Vagina (tissue), 2 donors: ENCODE measurements around the gene KCTD6. TPM values are rescaled to one million over a fixed set of nuclear protein-coding genes. Genes with fewer than 3 reads are reported as not detected.

Experiments used
- DNase-seq, 2 donors: peaks; one replicate each; pipeline ENCODE4 v3.0.0-alpha.2; 2017; ENCODE audit errors: extremely low spot score in 2 of 2
- H3K27ac ChIP-seq: fragments of 200-600 bp; sonication (generic); one replicate; pipeline ENCODE4 v1.5.1; 2019
- H3K27me3 ChIP-seq: fragments of 200-600 bp; sonication (generic); one replicate; pipeline ENCODE4 v1.5.1; 2019
- H3K36me3 ChIP-seq, 2 donors: fragments of 200-600 bp; sonication (generic); one replicate each; pipeline ENCODE4 v1.5.1; 2017 to 2019
- H3K4me1 ChIP-seq: fragments of 200-600 bp; sonication (generic); one replicate; pipeline ENCODE4 v1.5.1; 2019
- H3K4me3 ChIP-seq, 2 donors: fragments of 200-600 bp; sonication (generic); 1 replicate in 1 of 2; 2 replicates in 1 of 2; pipeline ENCODE4 v1.5.1; 2016 to 2019
- H3K9me3 ChIP-seq: fragments of 200-600 bp; sonication (generic); one replicate; pipeline ENCODE4 v1.5.1; 2019
- CTCF ChIP-seq, 3 experiments: fragments of 450-650 bp in 2 of 3; fragments of 200-600 bp in 1 of 3; sonication (generic) in 1 of 3; IDR thresholded peaks; one replicate each; pipeline ENCODE4 v1.5.1; 2017 to 2019; ENCODE audit warnings: antibody characterized with exemption in 3 of 3, mild to moderate bottlenecking in 2 of 3, moderate library complexity in 2 of 3
- POLR2A ChIP-seq, 2 donors: fragments of 450-650 bp; IDR thresholded peaks; one replicate each; pipeline ENCODE4 v1.6.1; 2017; ENCODE audit warnings: antibody characterized with exemption in 2 of 2, mild to moderate bottlenecking in 2 of 2, moderate library complexity in 2 of 2
- POLR2AphosphoS5 ChIP-seq, 2 donors: sonication (generic); formaldehyde crosslinking; IDR thresholded peaks; one replicate each; pipeline ENCODE4 v1.9.0; 2017; ENCODE audit warnings: antibody characterized with exemption in 2 of 2, mild to moderate bottlenecking in 2 of 2, low read depth in 1 of 2; ENCODE audit not compliant: insufficient read depth in 1 of 2
- intact Hi-C: fragments of 100-400 bp; cut with DNase I; formaldehyde crosslinking; loops from one replicate; pipeline ENCODE4 v1.15.1; 2023
- total RNA-seq: library from RNA; depleted of rRNA; stranded (reverse); fragments of >200 nt; gene quantifications from one replicate; pipeline ENCODE4 v1.2.3, GENCODE V29; 2016

KCTD6 gene
- total RNA-seq, 1 donor from 2014 or later: 19.6 TPM

DNA sequence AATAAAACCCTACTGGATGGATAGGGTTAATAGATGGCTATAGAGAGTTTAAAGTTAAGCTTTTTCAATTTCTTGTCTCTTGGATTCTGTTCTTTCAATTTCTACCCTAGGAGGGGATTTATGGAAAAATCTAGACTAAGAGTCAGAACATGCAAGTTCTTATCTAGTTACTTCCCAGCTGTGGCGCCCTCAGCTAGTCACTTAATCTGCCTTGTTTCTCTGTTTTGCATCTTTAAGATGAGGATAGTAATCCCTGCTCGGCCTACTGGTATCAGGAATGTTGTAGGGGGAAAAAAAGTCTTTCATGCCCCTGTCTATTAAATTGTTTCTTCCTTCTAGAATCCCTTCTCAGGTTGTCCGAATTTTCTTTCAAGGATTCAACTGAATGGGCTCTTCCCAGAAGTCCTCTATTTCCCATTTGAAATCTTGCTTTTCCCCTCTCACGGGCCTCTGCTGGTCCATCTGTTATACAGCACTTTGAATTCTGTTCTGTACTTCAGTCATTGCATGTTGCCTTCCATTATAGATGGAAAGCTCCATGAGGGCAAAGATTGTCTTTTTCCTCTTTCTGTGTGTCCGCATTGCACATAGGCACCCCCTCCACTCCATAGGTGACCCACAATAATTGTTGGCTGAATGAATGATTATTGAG lies 4.4 kb downstream of the KCTD6 start:
- intact Hi-C loops: no loop called here
- Histone ChIP-seq H3K4me1 (peaks cover 63% of the 10 kb centered on the region), H3K27me3 (no peaks in the 10 kb centered on the region), H3K4me3 (no peak overlapping the region), H3K27ac (no peak overlapping the region), H3K36me3 (peaks cover 0 to 9% of the 10 kb centered on the region in 2 donors), H3K9me3 (no peaks in the 10 kb centered on the region)
- DNase-seq: no peak
- no peak for TF ChIP-seq CTCF (IDR thresholded peaks at IDR 0.05)
- TF ChIP-seq POLR2AphosphoS5 (IDR thresholded peaks at IDR 0.05; ENCODE audit: insufficient read depth in 1 of 2, low read depth in 1 of 2): no peak
- no peak for TF ChIP-seq POLR2A (IDR thresholded peaks at IDR 0.05)

DNA sequence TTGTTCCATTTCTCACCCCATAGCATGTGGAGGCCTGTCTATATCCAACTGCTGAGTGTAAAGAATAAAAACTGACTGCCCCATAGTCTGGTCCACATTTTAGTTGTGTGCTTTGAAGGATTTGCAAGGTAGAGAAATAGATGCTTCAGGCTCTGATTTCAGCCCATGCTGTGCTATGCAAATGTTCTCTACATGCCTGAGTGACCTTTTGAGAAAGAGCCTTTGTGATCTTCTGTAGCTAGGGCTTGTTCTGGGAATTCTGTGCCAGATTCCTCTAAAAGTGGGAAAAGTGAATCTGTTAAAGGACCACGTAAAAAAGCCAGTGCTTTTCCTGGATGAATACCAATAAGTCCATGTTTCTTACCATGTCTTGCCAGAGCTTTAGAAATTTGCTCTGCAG lies 5.2 kb downstream of the KCTD6 start:
- TF ChIP-seq POLR2AphosphoS5 (IDR thresholded peaks at IDR 0.05; ENCODE audit: insufficient read depth in 1 of 2, low read depth in 1 of 2) (no peak), CTCF (IDR thresholded peaks at IDR 0.05) (no peak), POLR2A (IDR thresholded peaks at IDR 0.05) (no peak)
- intact Hi-C loops: no loop called here
- H3K9me3 ChIP-seq: no peaks in the 10 kb centered on the region
- no peak overlapping the region for H3K4me3 ChIP-seq
- H3K4me1 ChIP-seq: peaks cover 67% of the 10 kb centered on the region
- no peaks in the 10 kb centered on the region for H3K27me3 ChIP-seq
- DNase-seq: no peak
- H3K27ac ChIP-seq: no peak overlapping the region
- peaks cover 0 to 16% of the 10 kb centered on the region in 2 donors for H3K36me3 ChIP-seq

DNA sequence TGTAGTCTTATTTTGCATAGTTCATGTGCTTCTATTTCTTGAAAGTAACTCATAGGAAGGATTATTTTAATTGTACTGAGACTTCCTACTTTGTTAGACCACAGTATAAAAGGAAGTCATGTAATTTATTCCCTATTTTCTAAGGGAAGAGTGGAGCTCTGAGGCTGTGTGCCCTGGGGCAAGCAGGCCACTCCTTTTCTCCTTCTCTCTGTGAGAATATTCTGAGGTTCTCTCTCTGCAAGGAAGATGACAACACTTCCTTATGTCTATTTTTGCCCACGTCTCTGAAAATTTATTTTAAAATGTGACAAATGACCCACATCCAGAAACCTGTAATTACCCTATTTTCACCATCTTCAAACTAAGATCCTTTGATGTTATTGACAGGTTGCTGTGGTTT lies 11.0 kb downstream of the KCTD6 start:
- peaks cover 0 to 20% of the 10 kb centered on the region in 2 donors for H3K36me3 ChIP-seq
- no peak overlapping the region for H3K4me3 ChIP-seq
- intact Hi-C loops: no loop called here
- TF ChIP-seq CTCF (IDR thresholded peaks at IDR 0.05): no peak
- TF ChIP-seq POLR2A (IDR thresholded peaks at IDR 0.05): no peak
- no peak for TF ChIP-seq POLR2AphosphoS5 (IDR thresholded peaks at IDR 0.05; ENCODE audit: insufficient read depth in 1 of 2, low read depth in 1 of 2)
- no peak overlapping the region for H3K27ac ChIP-seq
- H3K27me3 ChIP-seq: no peaks in the 10 kb centered on the region
- peaks cover 27% of the 10 kb centered on the region for H3K4me1 ChIP-seq
- DNase-seq: no peak
- no peaks in the 10 kb centered on the region for H3K9me3 ChIP-seq

GRCh38 chr3:58507356-58508078 lies 15.6 kb downstream of the KCTD6 start:
- no peak for TF ChIP-seq POLR2AphosphoS5 (IDR thresholded peaks at IDR 0.05; ENCODE audit: insufficient read depth in 1 of 2, low read depth in 1 of 2)
- TF ChIP-seq CTCF (IDR thresholded peaks at IDR 0.05): no peak
- TF ChIP-seq POLR2A (IDR thresholded peaks at IDR 0.05): no peak
- intact Hi-C loops: no loop called here
- Histone ChIP-seq H3K36me3 (no peaks in the 10 kb centered on the region), H3K4me3 (no peak overlapping the region), H3K4me1 (peaks cover 16% of the 10 kb centered on the region), H3K27ac (no peak overlapping the region), H3K9me3 (no peaks in the 10 kb centered on the region), H3K27me3 (no peaks in the 10 kb centered on the region)
- no peak for DNase-seq

- TF ChIP-seq POLR2A (IDR thresholded peaks at IDR 0.05) (no peak), CTCF (IDR thresholded peaks at IDR 0.05) (no peak), POLR2AphosphoS5 (IDR thresholded peaks at IDR 0.05; ENCODE audit: insufficient read depth in 1 of 2, low read depth in 1 of 2) (no peak)
- intact Hi-C loops: no loop called here
Measured at GRCh38 chr3:58508437-58508836, 16.5 kb downstream of the KCTD6 start.

More at GRCh38 chr3:58508437-58508836, 16.5 kb downstream of the KCTD6 start:
- Histone ChIP-seq H3K36me3 (no peaks in the 10 kb centered on the region), H3K27ac (no peak overlapping the region), H3K4me1 (peaks cover 11% of the 10 kb centered on the region), H3K4me3 (no peak overlapping the region), H3K27me3 (no peaks in the 10 kb centered on the region), H3K9me3 (no peaks in the 10 kb centered on the region)
- no peak for DNase-seq
